Left lung (tissue), 10 donors: ENCODE measurements around the gene TMEM41A. TPM values are rescaled to one million over a fixed set of nuclear protein-coding genes. Genes with fewer than 3 reads are reported as not detected.

Source experiments
- ATAC-seq: fragments of 200-7000 bp; cut with Tn5 transposase; one replicate; pipeline ENCODE4 v1.9.1; 2020; ENCODE audit warnings: moderate library complexity
- DNase-seq, 4 donors: peaks; one replicate each; pipeline ENCODE4 v3.0.0-alpha.2; 2013 to 2020
- H3K27ac ChIP-seq, 2 donors: fragments of 200-600 bp; sonication (generic) in 1 of 2; one replicate each; pipeline versions ENCODE4 v1.5.0 to v1.8.0; 2020 to 2021
- H3K27me3 ChIP-seq, 2 donors: fragments of 200-600 bp; sonication (generic) in 1 of 2; one replicate each; pipeline versions ENCODE4 v1.5.0 to v1.8.0; 2020 to 2021
- H3K36me3 ChIP-seq, 2 donors: fragments of 200-600 bp; sonication (generic) in 1 of 2; one replicate each; pipeline versions ENCODE4 v1.5.0 to v1.8.0; 2020 to 2021
- H3K4me1 ChIP-seq, 2 donors: fragments of 200-600 bp; one replicate each; pipeline ENCODE4 v1.8.0; 2021
- H3K4me3 ChIP-seq, 2 donors: fragments of 200-600 bp; sonication (generic) in 1 of 2; one replicate each; pipeline versions ENCODE4 v1.5.0 to v1.8.0; 2020 to 2021; ENCODE audit warnings: mild to moderate bottlenecking in 1 of 2
- H3K9me3 ChIP-seq, 2 donors: fragments of 200-600 bp; sonication (generic) in 1 of 2; one replicate each; pipeline versions ENCODE4 v1.5.0 to v1.8.0; 2020 to 2021
- intact Hi-C, 2 donors: fragments of 100-400 bp; cut with DNase I; formaldehyde crosslinking; loops; one replicate each; pipeline versions ENCODE4 v1.11.2 to v1.14.2; 2022
- polyA plus RNA-seq, 6 donors: library from polyadenylated mRNA; unstranded; fragments of 120-200 nt; gene quantifications; one replicate each; pipeline ENCODE4 v1.2.1, GENCODE V29; 2013; ENCODE audit not compliant: insufficient read length in 6 of 6
- total RNA-seq, 2 donors: library from RNA; stranded (reverse); fragmentation: NEBNext Ultra II Directional; extraction: Animal tissue kit (Norgen Biotek cat#: 25700); gene quantifications; one replicate each; pipeline ENCODE4 v1.2.1, GENCODE V29; 2021
- TF ChIP-seq, protein P1 (sequence below), 2 donors: fragments of 200-600 bp; sonication (generic) in 1 of 2; IDR thresholded peaks; one replicate each; pipeline versions ENCODE4 v1.5.0 to v1.8.0; 2021; ENCODE audit warnings: antibody characterized with exemption in 2 of 2
- donor health status: DM: no; HTN: yes; CAD: no.
- donor health status: DM: no; HTN: no; CAD: no.

Gene TMEM41A
- total and polyA plus RNA-seq, 8 donors = 26.3 to 52.2 (median 47.0) TPM

DNA sequence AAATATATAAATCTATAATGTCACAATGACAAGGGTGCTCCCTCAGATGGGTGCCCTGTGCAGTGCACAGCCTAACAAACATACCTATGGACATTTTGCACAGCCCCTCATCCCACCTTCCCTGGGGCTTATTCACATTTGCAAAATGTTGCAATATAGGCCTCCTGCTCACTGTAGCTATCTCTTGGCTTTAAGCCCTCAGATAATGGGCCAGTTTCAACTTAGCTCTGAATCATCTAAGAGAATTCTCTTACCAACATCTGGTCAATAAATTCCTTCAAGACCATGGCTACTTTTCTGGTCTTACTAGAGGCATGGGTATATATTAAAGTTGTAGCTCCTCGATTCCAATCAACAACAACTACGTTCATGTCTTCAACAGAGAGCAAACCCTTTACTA is 35.7 kb upstream of the TMEM41A start:
- peaks cover 8 to 9% of the 10 kb centered on the region in 2 donors for H3K4me1 ChIP-seq
- H3K27me3 ChIP-seq = no peaks in the 10 kb centered on the region
- no peaks in the 10 kb centered on the region for H3K9me3 ChIP-seq
- no peaks in the 10 kb centered on the region for H3K36me3 ChIP-seq
- TF ChIP-seq, protein P1, sequence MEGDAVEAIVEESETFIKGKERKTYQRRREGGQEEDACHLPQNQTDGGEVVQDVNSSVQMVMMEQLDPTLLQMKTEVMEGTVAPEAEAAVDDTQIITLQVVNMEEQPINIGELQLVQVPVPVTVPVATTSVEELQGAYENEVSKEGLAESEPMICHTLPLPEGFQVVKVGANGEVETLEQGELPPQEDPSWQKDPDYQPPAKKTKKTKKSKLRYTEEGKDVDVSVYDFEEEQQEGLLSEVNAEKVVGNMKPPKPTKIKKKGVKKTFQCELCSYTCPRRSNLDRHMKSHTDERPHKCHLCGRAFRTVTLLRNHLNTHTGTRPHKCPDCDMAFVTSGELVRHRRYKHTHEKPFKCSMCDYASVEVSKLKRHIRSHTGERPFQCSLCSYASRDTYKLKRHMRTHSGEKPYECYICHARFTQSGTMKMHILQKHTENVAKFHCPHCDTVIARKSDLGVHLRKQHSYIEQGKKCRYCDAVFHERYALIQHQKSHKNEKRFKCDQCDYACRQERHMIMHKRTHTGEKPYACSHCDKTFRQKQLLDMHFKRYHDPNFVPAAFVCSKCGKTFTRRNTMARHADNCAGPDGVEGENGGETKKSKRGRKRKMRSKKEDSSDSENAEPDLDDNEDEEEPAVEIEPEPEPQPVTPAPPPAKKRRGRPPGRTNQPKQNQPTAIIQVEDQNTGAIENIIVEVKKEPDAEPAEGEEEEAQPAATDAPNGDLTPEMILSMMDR (IDR thresholded peaks at IDR 0.05) = no peak
- no peak overlapping the region for H3K4me3 ChIP-seq
- ATAC-seq = no peak
- no peak for DNase-seq
- no peak overlapping the region for H3K27ac ChIP-seq
- intact Hi-C loops = no loop called here

DNA sequence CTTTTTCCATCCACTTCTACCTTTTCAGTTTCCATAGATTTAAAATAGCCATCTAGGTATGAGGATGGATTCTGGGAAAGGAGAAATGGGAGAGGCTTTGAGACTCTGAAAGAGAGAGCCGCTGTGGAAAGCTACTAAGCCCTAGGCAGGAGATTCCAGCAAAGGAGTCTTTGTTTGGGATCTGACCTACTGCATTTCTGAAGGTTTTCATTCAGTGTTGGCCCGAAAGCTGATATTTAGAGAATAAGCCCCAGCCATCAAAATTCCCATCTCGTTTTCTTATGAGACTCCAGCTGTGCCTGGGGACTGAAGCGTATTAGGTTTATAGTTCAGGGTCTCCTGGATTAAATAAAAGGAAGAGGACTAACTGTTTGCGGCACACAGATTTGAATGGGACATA is 34.1 kb upstream of the TMEM41A start:
- ATAC-seq (no peak), DNase-seq (no peak)
- intact Hi-C loops = no loop called here
- Histone ChIP-seq H3K36me3 (no peaks in the 10 kb centered on the region), H3K9me3 (no peaks in the 10 kb centered on the region), H3K27me3 (no peaks in the 10 kb centered on the region), H3K4me1 (peaks cover 8 to 9% of the 10 kb centered on the region in 2 donors), H3K4me3 (no peak overlapping the region), H3K27ac (no peak overlapping the region)
- TF ChIP-seq, protein P1 (IDR thresholded peaks at IDR 0.05) = no peak

DNA sequence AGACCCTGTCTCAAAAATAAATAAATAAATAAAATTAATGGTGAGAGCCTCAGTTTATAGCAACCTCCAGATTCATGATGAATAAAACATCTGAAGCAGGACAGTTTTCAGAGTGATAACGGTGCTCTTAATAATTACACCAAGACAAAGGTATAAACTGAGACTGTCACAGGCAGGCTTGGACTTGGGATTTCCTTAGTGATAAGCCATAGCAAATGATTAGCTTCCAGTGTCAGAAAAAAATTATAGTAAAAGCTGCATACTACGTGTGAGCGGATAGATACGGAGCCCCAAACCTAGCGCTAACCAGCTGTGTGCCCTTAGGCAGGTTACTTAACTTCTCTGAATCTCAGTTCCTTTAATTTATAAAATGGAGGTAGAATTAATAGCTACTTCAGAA is 32.0 kb upstream of the TMEM41A start:
- no peak for ATAC-seq

DNA sequence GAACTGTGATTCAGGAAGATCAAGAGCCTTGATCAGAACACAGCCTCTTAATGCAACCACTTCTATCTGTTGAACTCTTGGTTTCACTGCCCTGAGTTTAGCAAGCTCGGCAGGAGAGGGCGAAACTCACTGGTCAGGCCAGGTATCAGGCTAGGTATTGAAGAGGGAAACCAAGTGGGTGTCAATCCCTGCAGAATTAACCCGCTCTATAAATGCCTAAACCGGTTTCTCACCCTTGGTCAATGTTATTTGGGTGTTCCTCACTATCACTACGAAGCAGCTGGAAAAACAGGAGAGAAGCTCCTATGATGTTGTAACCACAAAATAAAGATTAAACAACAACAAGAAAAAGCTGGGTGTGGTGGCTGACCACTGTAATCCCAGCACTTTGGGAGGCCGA is 29.7 kb upstream of the TMEM41A start:
- DNase-seq = no peak

More for the DNA sequence above, 32.0 kb upstream of the TMEM41A start:
- DNase-seq = no peak
- H3K4me1 ChIP-seq = no peaks in the 10 kb centered on the region
- no peaks in the 10 kb centered on the region for H3K36me3 ChIP-seq
- intact Hi-C loops = no loop called here
- no peak overlapping the region for H3K27ac ChIP-seq
- H3K4me3 ChIP-seq = no peak overlapping the region
- H3K9me3 ChIP-seq = no peaks in the 10 kb centered on the region
- no peaks in the 10 kb centered on the region for H3K27me3 ChIP-seq
- TF ChIP-seq, protein P1 (IDR thresholded peaks at IDR 0.05) = no peak

DNA sequence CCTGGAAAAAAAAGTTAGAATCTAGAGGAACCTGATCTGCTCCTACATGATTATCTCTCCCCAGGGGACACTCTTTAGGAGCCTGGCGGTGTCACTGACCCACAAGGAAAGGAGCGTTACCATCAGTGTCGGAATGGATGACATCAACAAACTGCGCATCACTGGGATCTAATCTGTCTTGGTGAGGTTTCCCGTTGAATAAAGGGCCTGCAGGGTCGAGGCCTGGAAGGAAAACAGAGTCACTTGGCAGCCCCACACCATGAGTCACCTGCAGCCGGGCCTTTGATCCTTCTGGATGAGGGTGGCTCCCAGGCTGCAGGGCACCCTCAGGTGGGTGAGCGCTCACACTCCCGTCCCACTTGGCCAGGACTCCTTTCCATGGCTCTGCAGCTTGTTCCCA is 28.5 kb upstream of the TMEM41A start:
- TF ChIP-seq, protein P1 (IDR thresholded peaks at IDR 0.05) = no peak
- DNase-seq (no peak), ATAC-seq (no peak)
- Histone ChIP-seq H3K27ac (no peak overlapping the region), H3K4me1 (no peaks in the 10 kb centered on the region), H3K27me3 (no peaks in the 10 kb centered on the region), H3K4me3 (no peak overlapping the region), H3K9me3 (no peaks in the 10 kb centered on the region), H3K36me3 (no peaks in the 10 kb centered on the region)
- intact Hi-C loops = no loop called here

More for the DNA sequence above, 29.7 kb upstream of the TMEM41A start:
- H3K27ac ChIP-seq = no peak overlapping the region
- no peaks in the 10 kb centered on the region for H3K27me3 ChIP-seq
- no peaks in the 10 kb centered on the region for H3K36me3 ChIP-seq
- intact Hi-C loops = no loop called here
- H3K4me3 ChIP-seq = no peak overlapping the region
- no peaks in the 10 kb centered on the region for H3K4me1 ChIP-seq
- no peak for ATAC-seq
- H3K9me3 ChIP-seq = no peaks in the 10 kb centered on the region
- TF ChIP-seq, protein P1 (IDR thresholded peaks at IDR 0.05) = no peak
